ENCODE measurements around the gene FOXN3. TPM values are rescaled to one million over a fixed set of nuclear protein-coding genes. Genes with fewer than 3 reads are reported as not detected.

The FOXN3 gene
- total and polyA plus RNA-seq, 2 experiments from 2014 or later = 98.9 to 167 TPM

DNA sequence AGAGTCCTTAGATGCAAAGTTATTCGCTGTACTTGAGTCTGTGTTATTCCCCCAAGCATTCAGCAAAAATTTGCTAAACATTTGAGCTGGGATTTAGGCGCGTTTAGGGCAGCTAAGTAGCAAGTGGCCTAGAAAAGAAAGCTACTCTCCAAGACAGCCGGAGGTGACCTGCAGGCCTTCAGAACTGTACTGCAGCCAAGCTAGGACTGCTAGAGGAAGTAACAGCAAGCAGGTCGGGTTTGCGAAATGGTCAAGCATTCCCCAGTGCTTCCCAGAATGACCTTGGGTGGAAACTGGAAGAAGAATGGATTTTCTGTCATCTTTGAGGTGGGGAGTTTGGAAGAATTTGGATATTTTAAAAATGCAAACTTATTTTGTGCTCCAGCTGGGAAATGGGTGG, 287.5 kb downstream of the FOXN3 start (continued):
- TF ChIP-seq, protein P1, sequence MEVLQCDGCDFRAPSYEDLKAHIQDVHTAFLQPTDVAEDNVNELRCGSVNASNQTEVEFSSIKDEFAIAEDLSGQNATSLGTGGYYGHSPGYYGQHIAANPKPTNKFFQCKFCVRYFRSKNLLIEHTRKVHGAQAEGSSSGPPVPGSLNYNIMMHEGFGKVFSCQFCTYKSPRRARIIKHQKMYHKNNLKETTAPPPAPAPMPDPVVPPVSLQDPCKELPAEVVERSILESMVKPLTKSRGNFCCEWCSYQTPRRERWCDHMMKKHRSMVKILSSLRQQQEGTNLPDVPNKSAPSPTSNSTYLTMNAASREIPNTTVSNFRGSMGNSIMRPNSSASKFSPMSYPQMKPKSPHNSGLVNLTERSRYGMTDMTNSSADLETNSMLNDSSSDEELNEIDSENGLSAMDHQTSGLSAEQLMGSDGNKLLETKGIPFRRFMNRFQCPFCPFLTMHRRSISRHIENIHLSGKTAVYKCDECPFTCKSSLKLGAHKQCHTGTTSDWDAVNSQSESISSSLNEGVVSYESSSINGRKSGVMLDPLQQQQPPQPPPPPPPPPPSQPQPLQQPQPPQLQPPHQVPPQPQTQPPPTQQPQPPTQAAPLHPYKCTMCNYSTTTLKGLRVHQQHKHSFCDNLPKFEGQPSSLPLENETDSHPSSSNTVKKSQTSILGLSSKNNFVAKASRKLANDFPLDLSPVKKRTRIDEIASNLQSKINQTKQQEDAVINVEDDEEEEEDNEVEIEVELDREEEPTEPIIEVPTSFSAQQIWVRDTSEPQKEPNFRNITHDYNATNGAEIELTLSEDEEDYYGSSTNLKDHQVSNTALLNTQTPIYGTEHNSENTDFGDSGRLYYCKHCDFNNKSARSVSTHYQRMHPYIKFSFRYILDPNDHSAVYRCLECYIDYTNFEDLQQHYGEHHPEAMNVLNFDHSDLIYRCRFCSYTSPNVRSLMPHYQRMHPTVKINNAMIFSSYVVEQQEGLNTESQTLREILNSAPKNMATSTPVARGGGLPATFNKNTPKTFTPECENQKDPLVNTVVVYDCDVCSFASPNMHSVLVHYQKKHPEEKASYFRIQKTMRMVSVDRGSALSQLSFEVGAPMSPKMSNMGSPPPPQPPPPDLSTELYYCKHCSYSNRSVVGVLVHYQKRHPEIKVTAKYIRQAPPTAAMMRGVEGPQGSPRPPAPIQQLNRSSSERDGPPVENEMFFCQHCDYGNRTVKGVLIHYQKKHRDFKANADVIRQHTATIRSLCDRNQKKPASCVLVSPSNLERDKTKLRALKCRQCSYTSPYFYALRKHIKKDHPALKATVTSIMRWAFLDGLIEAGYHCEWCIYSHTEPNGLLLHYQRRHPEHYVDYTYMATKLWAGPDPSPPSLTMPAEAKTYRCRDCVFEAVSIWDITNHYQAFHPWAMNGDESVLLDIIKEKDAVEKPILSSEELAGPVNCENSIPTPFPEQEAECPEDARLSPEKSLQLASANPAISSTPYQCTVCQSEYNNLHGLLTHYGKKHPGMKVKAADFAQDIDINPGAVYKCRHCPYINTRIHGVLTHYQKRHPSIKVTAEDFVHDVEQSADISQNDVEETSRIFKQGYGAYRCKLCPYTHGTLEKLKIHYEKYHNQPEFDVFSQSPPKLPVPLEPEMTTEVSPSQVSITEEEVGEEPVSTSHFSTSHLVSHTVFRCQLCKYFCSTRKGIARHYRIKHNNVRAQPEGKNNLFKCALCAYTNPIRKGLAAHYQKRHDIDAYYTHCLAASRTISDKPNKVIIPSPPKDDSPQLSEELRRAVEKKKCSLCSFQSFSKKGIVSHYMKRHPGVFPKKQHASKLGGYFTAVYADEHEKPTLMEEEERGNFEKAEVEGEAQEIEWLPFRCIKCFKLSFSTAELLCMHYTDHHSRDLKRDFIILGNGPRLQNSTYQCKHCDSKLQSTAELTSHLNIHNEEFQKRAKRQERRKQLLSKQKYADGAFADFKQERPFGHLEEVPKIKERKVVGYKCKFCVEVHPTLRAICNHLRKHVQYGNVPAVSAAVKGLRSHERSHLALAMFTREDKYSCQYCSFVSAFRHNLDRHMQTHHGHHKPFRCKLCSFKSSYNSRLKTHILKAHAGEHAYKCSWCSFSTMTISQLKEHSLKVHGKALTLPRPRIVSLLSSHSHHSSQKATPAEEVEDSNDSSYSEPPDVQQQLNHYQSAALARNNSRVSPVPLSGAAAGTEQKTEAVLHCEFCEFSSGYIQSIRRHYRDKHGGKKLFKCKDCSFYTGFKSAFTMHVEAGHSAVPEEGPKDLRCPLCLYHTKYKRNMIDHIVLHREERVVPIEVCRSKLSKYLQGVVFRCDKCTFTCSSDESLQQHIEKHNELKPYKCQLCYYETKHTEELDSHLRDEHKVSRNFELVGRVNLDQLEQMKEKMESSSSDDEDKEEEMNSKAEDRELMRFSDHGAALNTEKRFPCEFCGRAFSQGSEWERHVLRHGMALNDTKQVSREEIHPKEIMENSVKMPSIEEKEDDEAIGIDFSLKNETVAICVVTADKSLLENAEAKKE (CRISPR knock-in tag; IDR thresholded peaks at IDR 0.05) = no peak
- TF ChIP-seq EZH2phosphoT487 (IDR thresholded peaks at IDR 0.05; ENCODE audit: unreplicated experiment) (no peak), EZH2 (IDR thresholded peaks at IDR 0.05; ENCODE audit: low read depth, unreplicated experiment) (no peak), CREB1 (CRISPR knock-in tag; IDR thresholded peaks at IDR 0.05; ENCODE audit: low read depth) (no peak), NANOG (IDR thresholded peaks at IDR 0.05; ENCODE audit: borderline replicate concordance) (no peak)
- TF ChIP-seq, protein P2, sequence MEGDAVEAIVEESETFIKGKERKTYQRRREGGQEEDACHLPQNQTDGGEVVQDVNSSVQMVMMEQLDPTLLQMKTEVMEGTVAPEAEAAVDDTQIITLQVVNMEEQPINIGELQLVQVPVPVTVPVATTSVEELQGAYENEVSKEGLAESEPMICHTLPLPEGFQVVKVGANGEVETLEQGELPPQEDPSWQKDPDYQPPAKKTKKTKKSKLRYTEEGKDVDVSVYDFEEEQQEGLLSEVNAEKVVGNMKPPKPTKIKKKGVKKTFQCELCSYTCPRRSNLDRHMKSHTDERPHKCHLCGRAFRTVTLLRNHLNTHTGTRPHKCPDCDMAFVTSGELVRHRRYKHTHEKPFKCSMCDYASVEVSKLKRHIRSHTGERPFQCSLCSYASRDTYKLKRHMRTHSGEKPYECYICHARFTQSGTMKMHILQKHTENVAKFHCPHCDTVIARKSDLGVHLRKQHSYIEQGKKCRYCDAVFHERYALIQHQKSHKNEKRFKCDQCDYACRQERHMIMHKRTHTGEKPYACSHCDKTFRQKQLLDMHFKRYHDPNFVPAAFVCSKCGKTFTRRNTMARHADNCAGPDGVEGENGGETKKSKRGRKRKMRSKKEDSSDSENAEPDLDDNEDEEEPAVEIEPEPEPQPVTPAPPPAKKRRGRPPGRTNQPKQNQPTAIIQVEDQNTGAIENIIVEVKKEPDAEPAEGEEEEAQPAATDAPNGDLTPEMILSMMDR (conservative IDR thresholded peaks at IDR 0.05; ENCODE audit: low read depth in 2 of 2) = no peak

DNA sequence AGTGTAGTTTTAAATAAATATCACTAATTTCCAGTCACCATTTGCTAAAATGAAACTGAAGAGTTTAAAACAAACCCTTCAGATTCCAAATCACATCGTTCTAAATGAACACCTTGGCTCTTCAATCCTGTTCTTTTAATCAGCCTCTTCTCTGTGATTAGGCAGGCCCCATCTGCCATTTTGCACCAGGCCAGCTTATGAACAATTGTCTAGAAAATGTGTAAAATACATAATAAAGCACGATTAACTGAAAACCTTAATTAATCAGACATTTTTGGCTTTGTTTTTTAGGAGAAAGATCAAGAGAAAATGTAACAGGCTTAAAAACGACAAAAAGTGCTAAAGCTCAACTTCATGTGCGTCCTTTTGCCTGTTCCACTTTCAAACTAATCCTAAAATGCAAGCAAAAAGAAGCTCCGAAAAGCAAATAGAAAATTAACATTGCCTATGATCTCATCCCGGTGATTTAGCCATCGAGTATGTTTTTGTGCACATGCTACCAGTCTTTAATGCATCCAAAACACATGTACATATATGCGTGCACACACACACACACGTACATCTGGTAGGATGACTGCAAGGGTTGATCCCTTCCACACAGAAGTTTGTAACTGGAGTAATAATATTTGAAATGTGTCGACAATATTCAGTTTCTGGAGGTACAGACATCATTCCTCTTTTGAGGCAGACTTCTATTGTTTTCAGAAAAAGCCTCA, 288.6 kb downstream of the FOXN3 start:
- Histone ChIP-seq H3K4me3 (no peak overlapping the region), H3K27ac (ENCODE audit: low read depth) (no peak overlapping the region), H4K20me1 (replicated peaks; ENCODE audit: insufficient read depth) (no peaks in the 10 kb centered on the region), H3K4me1 (ENCODE audit: insufficient read depth) (peaks cover 4% of the 10 kb centered on the region; the same call in 1 of the 2 replicates), H3K79me2 (replicated peaks; ENCODE audit: insufficient read depth) (no peaks in the 10 kb centered on the region), H3K36me3 (ENCODE audit: insufficient read depth) (no peaks in the 10 kb centered on the region), H3K9me2 (ENCODE audit: insufficient read depth) (no peaks in the 10 kb centered on the region), H3F3A (replicated peaks; ENCODE audit: low read depth) (no peaks in the 10 kb centered on the region), H3K27me3 (ENCODE audit: insufficient read depth) (no peaks in the 10 kb centered on the region), H3K4me2 (no peak overlapping the region), H2AFZ (no peak overlapping the region)
- no peak for DNase-seq (ENCODE audit: low spot score)
- Mint-ChIP-seq H3K4me3 (no peak overlapping the region), H3K36me3 (ENCODE audit: low read depth) (no peaks in the 10 kb centered on the region), H3K9me3 (no peaks in the 10 kb centered on the region), H3K27ac (no peak overlapping the region), H3K27me3 (ENCODE audit: insufficient read depth, low read depth, poor library complexity) (peaks cover 3% of the 10 kb centered on the region), H3K4me1 (peaks cover 4% of the 10 kb centered on the region; the same call in 2 of the 3 replicates)
- ATAC-seq = no peak
- no peak for TF ChIP-seq NANOG (IDR thresholded peaks at IDR 0.05; ENCODE audit: borderline replicate concordance)
- TF ChIP-seq, protein P2 (conservative IDR thresholded peaks at IDR 0.05; ENCODE audit: low read depth in 2 of 2) = no peak
- TF ChIP-seq STAT1 (IDR thresholded peaks at IDR 0.05; ENCODE audit: unreplicated experiment) = no peak
- TF ChIP-seq EZH2 (IDR thresholded peaks at IDR 0.05; ENCODE audit: low read depth, unreplicated experiment) = no peak
- TF ChIP-seq EZH2phosphoT487 (IDR thresholded peaks at IDR 0.05; ENCODE audit: unreplicated experiment) = no peak
- TF ChIP-seq, protein P3, sequence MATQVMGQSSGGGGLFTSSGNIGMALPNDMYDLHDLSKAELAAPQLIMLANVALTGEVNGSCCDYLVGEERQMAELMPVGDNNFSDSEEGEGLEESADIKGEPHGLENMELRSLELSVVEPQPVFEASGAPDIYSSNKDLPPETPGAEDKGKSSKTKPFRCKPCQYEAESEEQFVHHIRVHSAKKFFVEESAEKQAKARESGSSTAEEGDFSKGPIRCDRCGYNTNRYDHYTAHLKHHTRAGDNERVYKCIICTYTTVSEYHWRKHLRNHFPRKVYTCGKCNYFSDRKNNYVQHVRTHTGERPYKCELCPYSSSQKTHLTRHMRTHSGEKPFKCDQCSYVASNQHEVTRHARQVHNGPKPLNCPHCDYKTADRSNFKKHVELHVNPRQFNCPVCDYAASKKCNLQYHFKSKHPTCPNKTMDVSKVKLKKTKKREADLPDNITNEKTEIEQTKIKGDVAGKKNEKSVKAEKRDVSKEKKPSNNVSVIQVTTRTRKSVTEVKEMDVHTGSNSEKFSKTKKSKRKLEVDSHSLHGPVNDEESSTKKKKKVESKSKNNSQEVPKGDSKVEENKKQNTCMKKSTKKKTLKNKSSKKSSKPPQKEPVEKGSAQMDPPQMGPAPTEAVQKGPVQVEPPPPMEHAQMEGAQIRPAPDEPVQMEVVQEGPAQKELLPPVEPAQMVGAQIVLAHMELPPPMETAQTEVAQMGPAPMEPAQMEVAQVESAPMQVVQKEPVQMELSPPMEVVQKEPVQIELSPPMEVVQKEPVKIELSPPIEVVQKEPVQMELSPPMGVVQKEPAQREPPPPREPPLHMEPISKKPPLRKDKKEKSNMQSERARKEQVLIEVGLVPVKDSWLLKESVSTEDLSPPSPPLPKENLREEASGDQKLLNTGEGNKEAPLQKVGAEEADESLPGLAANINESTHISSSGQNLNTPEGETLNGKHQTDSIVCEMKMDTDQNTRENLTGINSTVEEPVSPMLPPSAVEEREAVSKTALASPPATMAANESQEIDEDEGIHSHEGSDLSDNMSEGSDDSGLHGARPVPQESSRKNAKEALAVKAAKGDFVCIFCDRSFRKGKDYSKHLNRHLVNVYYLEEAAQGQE (IDR thresholded peaks at IDR 0.05; ENCODE audit: unreplicated experiment) = no peak
- TF ChIP-seq POLR2AphosphoS5 (IDR thresholded peaks at IDR 0.05; ENCODE audit: low read depth) = no peak

All from GM23338 (cell line).